GM12878 (cell line): Measurements from ENCODE around the gene ARHGEF10L. TPM values are rescaled to one million over a fixed set of nuclear protein-coding genes. Genes with fewer than 3 reads are reported as not detected.

Experiments
- ATAC-seq: fragments of 200-7000 bp; cut with Tn5 transposase; 3 replicates; pipeline ENCODE4 v1.9.1; 2020; ENCODE audit warnings: mild to moderate bottlenecking, moderate library complexity
- BruUV-seq: library from RNA; stranded (reverse); fragments of 400-500 nt; replicated peaks from 2 replicates; lab custom pipeline; 2021; lab: Mats Ljungman, UMichigan
- CTCF ChIA-PET: fragments of 300-600 bp; sonication (Branson Sonifier 250); formaldehyde crosslinking; extraction: SDS; loops from one replicate; lab custom pipeline; 2021; ENCODE audit warnings: inconsistent platforms; lab: Yijun Ruan, JAX
- POLR2A ChIA-PET: fragments of 350-600 bp; formaldehyde crosslinking; extraction: SDS; loops from one replicate; lab custom pipeline; 2021; ENCODE audit warnings: inconsistent platforms; lab: Charles Lee
- RAD21 ChIA-PET: fragments of 300-600 bp; sonication (Branson Sonifier 250); formaldehyde crosslinking; loops from one replicate; lab custom pipeline; 2023; ENCODE audit warnings: antibody characterized with exemption; ENCODE audit not compliant: unreplicated experiment; lab: Charles Lee
- SMC1A ChIA-PET: fragments of 300-600 bp; sonication (Branson Sonifier 250); formaldehyde crosslinking; loops from one replicate; lab custom pipeline; 2023; ENCODE audit not compliant: unreplicated experiment, uncharacterized antibody; lab: Charles Lee
- DNase-seq: peaks from one replicate; pipeline ENCODE4 v3.0.0-alpha.2; 2011; ENCODE audit warnings: low read depth, low spot score
- FAIRE-seq: peaks from 3 replicates; lab custom pipeline; 2011; peaks lifted over from hg19 to GRCh38; lab: Jason Lieb, UNC
- H2AFZ ChIP-seq: 2 replicates; pipeline ENCODE4 v1.6.0; 2011; ENCODE audit warnings: low read depth, low read length, control low read depth; ENCODE audit not compliant: control insufficient read depth
- H3K27ac ChIP-seq: 2 replicates; pipeline ENCODE4 v1.5.1; 2011; ENCODE audit warnings: control low read depth; ENCODE audit not compliant: control insufficient read depth, insufficient read depth
- H3K27me3 ChIP-seq, 2 experiments: replicated peaks in 1 of 2; 2 replicates each; pipeline versions ENCODE4 v1.6.0 to v1.6.1; 2011; ENCODE audit warnings: low read length in 1 of 2; ENCODE audit not compliant: control insufficient read depth in 2 of 2, insufficient read depth in 2 of 2
- H3K36me3 ChIP-seq, 2 experiments: 2 replicates each; pipeline ENCODE4 v1.5.1; 2011; ENCODE audit warnings: low read length in 1 of 2; ENCODE audit not compliant: control insufficient read depth in 2 of 2, insufficient read depth in 2 of 2
- H3K4me1 ChIP-seq: 2 replicates; pipeline ENCODE4 v1.6.1; 2011; ENCODE audit warnings: mild to moderate bottlenecking, low read length, moderate library complexity, mixed read lengths; ENCODE audit not compliant: control insufficient read depth, insufficient read depth
- H3K4me2 ChIP-seq: 2 replicates; pipeline ENCODE4 v1.6.0; 2011; ENCODE audit warnings: control low read depth; ENCODE audit not compliant: control insufficient read depth, insufficient read depth
- H3K4me3 ChIP-seq: fragments of 200-600 bp; sonication (generic); 2 replicates; pipeline ENCODE4 v1.5.1; 2016
- H3K79me2 ChIP-seq: 2 replicates; pipeline ENCODE4 v1.6.0; 2011; ENCODE audit warnings: low read length; ENCODE audit not compliant: control insufficient read depth, insufficient read depth
- H3K9ac ChIP-seq: 2 replicates; pipeline ENCODE4 v1.8.0; 2011; ENCODE audit warnings: low read length, control low read depth, mixed read lengths; ENCODE audit not compliant: control insufficient read depth, insufficient read depth
- H3K9me3 ChIP-seq: replicated peaks from 3 replicates; pipeline ENCODE4 v1.5.1; 2011; ENCODE audit warnings: mild to moderate bottlenecking, low read length; ENCODE audit not compliant: control insufficient read depth, insufficient read depth
- H4K20me1 ChIP-seq: 2 replicates; pipeline ENCODE4 v1.6.0; 2011; ENCODE audit not compliant: control insufficient read depth, insufficient read depth
- BHLHE40 ChIP-seq, 2 experiments: fragments of 450-650 bp in 1 of 2; IDR thresholded peaks; 2 replicates each; pipeline ENCODE4 v1.6.1; 2011 to 2017; ENCODE audit warnings: low read depth in 2 of 2, borderline replicate concordance in 1 of 2, improper control_type of control experiment in 1 of 2, low read length in 1 of 2, mild to moderate bottlenecking in 1 of 2
- BMI1 ChIP-seq: fragments of 450-650 bp; IDR thresholded peaks from 2 replicates; pipeline ENCODE4 v1.6.1; 2016; ENCODE audit warnings: mild to moderate bottlenecking, moderate library complexity, borderline replicate concordance
- CHD1 ChIP-seq: IDR thresholded peaks from 2 replicates; pipeline ENCODE4 v1.6.1; 2012; ENCODE audit warnings: low read depth, low read length, improper control_type of control experiment
- CHD2 ChIP-seq: IDR thresholded peaks from 2 replicates; pipeline ENCODE4 v1.6.1; 2011; ENCODE audit warnings: low read depth, low read length, improper control_type of control experiment, borderline replicate concordance
- CREM ChIP-seq: IDR thresholded peaks from 2 replicates; pipeline ENCODE4 v1.6.1; 2014; ENCODE audit warnings: antibody characterized with exemption, low read depth
- GABPA ChIP-seq: IDR thresholded peaks from 2 replicates; pipeline ENCODE4 v1.6.1; 2014; ENCODE audit warnings: antibody characterized with exemption, low read depth, mild to moderate bottlenecking, inconsistent platforms
- JUND ChIP-seq: IDR thresholded peaks from 2 replicates; pipeline ENCODE4 v1.6.1; 2012; ENCODE audit warnings: low read depth, mild to moderate bottlenecking, low read length, improper control_type of control experiment, moderate library complexity
- PAX8 ChIP-seq: fragments of 450-650 bp; IDR thresholded peaks from 2 replicates; pipeline ENCODE4 v1.6.1; 2017; ENCODE audit warnings: mild to moderate bottlenecking, moderate library complexity
- SUPT20H ChIP-seq: IDR thresholded peaks from 2 replicates; pipeline ENCODE4 v1.6.1; 2011; ENCODE audit warnings: low read depth, mild to moderate bottlenecking, low read length, moderate library complexity, borderline replicate concordance; ENCODE audit not compliant: control insufficient read depth
- SUZ12 ChIP-seq: fragments of 200-600 bp; sonication (generic); IDR thresholded peaks from one replicate; pipeline ENCODE4 v1.6.1; 2018; ENCODE audit warnings: antibody characterized with exemption, mild to moderate bottlenecking; ENCODE audit not compliant: unreplicated experiment
- WRNIP1 ChIP-seq: IDR thresholded peaks from 2 replicates; pipeline ENCODE4 v1.6.1; 2011; ENCODE audit warnings: low read depth, low read length, improper control_type of control experiment, borderline replicate concordance
- ZSCAN29 ChIP-seq: fragments of 450-650 bp; IDR thresholded peaks from 2 replicates; pipeline ENCODE4 v1.6.1; 2017; ENCODE audit warnings: mild to moderate bottlenecking, moderate library complexity
- WGBS: methylation state at CpG from one replicate; pipeline ENCODE4 v1.1.6; 2016; ENCODE audit warnings: low lambda C conversion rate; ENCODE audit not compliant: insufficient replicate concordance, insufficient coverage; ENCODE audit errors: missing lambda C conversion rate; 5-methylcytosine and 5-hydroxymethylcytosine counted together
- in situ Hi-C: fragments of 300-500 bp; cut with MboI; formaldehyde crosslinking; loops from 9 replicates; pipeline ENCODE4 v1.14.3; 2018; ENCODE audit warnings: mixed read lengths
- intact Hi-C: fragments of 100-400 bp; cut with micrococcal nuclease; formaldehyde crosslinking; loops from one replicate; pipeline ENCODE4 v1.14.2; 2022; ENCODE audit not compliant: unreplicated experiment
- polyA plus RNA-seq, 11 experiments: library from polyadenylated mRNA; depleted of rRNA in 4 of 11; unstranded in 6 of 11; stranded (reverse) in 5 of 11; fragments of >200 nt; fragmentation: Nextera tagmentation in 4 of 11; fragmentation: Illumina TruSeq in 1 of 11; extraction: Ambion mirVana in 4 of 11; extraction: Trizol in 1 of 11; gene quantifications; 1 replicate in 1 of 11; 2 replicates in 10 of 11; pipeline versions ENCODE4 v1.2.1 to v1.2.3, GENCODE V29; 2011 to 2016; ENCODE audit warnings: inconsistent platforms in 2 of 11, missing spikeins in 2 of 11, low read depth in 1 of 11
- total RNA-seq, 4 experiments: library from RNA; depleted of rRNA in 3 of 4; stranded (reverse); fragments of >200 nt in 3 of 4; fragmentation: Illumina TruSeq in 1 of 4; extraction: Trizol in 1 of 4; gene quantifications; 2 replicates each; pipeline versions ENCODE4 v1.2.1 to v1.2.3, GENCODE V29; 2013 to 2021
- TF ChIP-seq, protein P1 (sequence below): IDR thresholded peaks from 2 replicates; pipeline ENCODE4 v1.6.1; 2012; ENCODE audit warnings: improper control_type of control experiment, low read depth, low read length; ENCODE audit not compliant: insufficient replicate concordance
- TF ChIP-seq, protein P2 (sequence below): fragments of 450-650 bp; IDR thresholded peaks from 2 replicates; pipeline ENCODE4 v1.6.1; 2016; ENCODE audit warnings: mild to moderate bottlenecking
- TF ChIP-seq, protein P3 (sequence below): IDR thresholded peaks from 2 replicates; pipeline ENCODE4 v1.6.1; 2012; ENCODE audit warnings: low read depth, low read length, improper control_type of control experiment

Gene ARHGEF10L
- total and polyA plus RNA-seq, 10 of the 15 experiments (the other 5 are each of a cell fraction or from before 2014, with no cell fraction given) = 0.05 to 0.94 (median 0.28) TPM; not detected in 2

DNA sequence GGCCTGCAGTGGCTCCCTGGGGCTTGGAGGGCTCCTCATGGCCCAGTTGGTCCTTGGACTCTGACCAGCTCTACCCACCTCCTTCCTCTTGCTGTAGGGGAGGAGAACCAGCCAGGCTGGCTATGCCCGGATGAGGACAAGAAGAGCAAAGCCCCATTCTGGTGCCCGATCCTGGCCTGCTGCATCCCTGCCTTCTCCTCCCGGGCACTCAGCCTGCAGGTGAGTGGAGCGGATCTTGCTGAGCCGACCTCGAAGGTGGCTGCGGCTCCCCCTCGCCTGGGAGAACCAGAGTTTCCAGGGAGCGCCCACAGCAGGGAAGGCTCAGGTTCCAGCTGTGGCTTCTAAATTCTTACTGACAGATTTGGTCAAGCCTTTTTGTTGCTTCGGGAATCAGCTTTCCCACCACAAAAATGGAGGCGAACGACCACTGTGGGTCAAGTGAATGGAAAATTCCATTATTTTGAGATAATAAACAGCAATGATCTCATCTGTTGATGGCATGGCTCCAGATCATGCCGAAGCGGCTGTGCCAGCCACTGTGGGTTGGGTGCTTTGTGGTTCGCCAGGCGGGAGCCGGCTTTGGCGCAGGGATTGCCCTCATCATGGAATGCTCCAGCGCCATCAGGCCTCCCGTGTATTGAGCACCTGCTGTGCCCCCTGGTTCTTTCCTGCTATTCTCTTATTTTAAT lies 109.1 kb downstream of the ARHGEF10L start:
- ATAC-seq = no peak
- ChIA-PET POLR2A (no interaction called here), SMC1A (no interaction called here), RAD21 (no interaction called here), CTCF (interaction anchor here (1.0 kb wide), 1 partner anchor 13 kb away, joined by 4 read pairs; no protein-coding TSS in a partner anchor)
- intact Hi-C loops (no loop called here), in situ Hi-C loops (no loop called here)
- Histone ChIP-seq H3K27me3 (no peaks in the 10 kb centered on the region; a peak in 2 of 4 replicates), H3K36me3 (no peaks in the 10 kb centered on the region), H3K4me2 (no peak overlapping the region), H2AFZ (no peak overlapping the region), H3K79me2 (no peaks in the 10 kb centered on the region), H3K4me3 (no peak overlapping the region), H4K20me1 (no peaks in the 10 kb centered on the region), H3K27ac (no peak overlapping the region), H3K9me3 (no peaks in the 10 kb centered on the region), H3K4me1 (no peaks in the 10 kb centered on the region), H3K9ac (no peak overlapping the region)
- BruUV-seq = no TSS peak
- DNase-seq = no peak
- FAIRE-seq = no peak
- 37% methylated on average over 20 of the region's 20 CpGs for WGBS
- TF ChIP-seq SUPT20H (no peak), ZSCAN29 (no peak), CREM (no peak), CHD1 (no peak), WRNIP1 (no peak), SUZ12 (no peak), PAX8 (no peak), BMI1 (no peak), JUND (no peak), GABPA (no peak), CHD2 (no peak), BHLHE40 (IDR thresholded peaks at IDR 0.05; ENCODE audit: borderline replicate concordance in 1 of 2, low read depth in 2 of 2, low read length in 1 of 2) (no peak)
- TF ChIP-seq, protein P1, sequence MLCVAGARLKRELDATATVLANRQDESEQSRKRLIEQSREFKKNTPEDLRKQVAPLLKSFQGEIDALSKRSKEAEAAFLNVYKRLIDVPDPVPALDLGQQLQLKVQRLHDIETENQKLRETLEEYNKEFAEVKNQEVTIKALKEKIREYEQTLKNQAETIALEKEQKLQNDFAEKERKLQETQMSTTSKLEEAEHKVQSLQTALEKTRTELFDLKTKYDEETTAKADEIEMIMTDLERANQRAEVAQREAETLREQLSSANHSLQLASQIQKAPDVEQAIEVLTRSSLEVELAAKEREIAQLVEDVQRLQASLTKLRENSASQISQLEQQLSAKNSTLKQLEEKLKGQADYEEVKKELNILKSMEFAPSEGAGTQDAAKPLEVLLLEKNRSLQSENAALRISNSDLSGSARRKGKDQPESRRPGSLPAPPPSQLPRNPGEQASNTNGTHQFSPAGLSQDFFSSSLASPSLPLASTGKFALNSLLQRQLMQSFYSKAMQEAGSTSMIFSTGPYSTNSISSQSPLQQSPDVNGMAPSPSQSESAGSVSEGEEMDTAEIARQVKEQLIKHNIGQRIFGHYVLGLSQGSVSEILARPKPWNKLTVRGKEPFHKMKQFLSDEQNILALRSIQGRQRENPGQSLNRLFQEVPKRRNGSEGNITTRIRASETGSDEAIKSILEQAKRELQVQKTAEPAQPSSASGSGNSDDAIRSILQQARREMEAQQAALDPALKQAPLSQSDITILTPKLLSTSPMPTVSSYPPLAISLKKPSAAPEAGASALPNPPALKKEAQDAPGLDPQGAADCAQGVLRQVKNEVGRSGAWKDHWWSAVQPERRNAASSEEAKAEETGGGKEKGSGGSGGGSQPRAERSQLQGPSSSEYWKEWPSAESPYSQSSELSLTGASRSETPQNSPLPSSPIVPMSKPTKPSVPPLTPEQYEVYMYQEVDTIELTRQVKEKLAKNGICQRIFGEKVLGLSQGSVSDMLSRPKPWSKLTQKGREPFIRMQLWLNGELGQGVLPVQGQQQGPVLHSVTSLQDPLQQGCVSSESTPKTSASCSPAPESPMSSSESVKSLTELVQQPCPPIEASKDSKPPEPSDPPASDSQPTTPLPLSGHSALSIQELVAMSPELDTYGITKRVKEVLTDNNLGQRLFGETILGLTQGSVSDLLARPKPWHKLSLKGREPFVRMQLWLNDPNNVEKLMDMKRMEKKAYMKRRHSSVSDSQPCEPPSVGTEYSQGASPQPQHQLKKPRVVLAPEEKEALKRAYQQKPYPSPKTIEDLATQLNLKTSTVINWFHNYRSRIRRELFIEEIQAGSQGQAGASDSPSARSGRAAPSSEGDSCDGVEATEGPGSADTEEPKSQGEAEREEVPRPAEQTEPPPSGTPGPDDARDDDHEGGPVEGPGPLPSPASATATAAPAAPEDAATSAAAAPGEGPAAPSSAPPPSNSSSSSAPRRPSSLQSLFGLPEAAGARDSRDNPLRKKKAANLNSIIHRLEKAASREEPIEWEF = no peak
- TF ChIP-seq, protein P2, sequence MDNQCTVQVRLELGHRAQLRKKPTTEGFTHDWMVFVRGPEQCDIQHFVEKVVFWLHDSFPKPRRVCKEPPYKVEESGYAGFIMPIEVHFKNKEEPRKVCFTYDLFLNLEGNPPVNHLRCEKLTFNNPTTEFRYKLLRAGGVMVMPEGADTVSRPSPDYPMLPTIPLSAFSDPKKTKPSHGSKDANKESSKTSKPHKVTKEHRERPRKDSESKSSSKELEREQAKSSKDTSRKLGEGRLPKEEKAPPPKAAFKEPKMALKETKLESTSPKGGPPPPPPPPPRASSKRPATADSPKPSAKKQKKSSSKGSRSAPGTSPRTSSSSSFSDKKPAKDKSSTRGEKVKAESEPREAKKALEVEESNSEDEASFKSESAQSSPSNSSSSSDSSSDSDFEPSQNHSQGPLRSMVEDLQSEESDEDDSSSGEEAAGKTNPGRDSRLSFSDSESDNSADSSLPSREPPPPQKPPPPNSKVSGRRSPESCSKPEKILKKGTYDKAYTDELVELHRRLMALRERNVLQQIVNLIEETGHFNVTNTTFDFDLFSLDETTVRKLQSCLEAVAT = no peak
- TF ChIP-seq, protein P3, sequence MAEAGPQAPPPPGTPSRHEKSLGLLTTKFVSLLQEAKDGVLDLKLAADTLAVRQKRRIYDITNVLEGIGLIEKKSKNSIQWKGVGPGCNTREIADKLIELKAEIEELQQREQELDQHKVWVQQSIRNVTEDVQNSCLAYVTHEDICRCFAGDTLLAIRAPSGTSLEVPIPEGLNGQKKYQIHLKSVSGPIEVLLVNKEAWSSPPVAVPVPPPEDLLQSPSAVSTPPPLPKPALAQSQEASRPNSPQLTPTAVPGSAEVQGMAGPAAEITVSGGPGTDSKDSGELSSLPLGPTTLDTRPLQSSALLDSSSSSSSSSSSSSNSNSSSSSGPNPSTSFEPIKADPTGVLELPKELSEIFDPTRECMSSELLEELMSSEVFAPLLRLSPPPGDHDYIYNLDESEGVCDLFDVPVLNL = no peak
